ENCODE results near the gene NECAB2. TPM values are rescaled to one million over a fixed set of nuclear protein-coding genes. Genes with fewer than 3 reads are reported as not detected.

The NECAB2 gene
- total RNA-seq, 2 donors from 2014 or later, result 1.0 to 3.6 TPM

DNA sequence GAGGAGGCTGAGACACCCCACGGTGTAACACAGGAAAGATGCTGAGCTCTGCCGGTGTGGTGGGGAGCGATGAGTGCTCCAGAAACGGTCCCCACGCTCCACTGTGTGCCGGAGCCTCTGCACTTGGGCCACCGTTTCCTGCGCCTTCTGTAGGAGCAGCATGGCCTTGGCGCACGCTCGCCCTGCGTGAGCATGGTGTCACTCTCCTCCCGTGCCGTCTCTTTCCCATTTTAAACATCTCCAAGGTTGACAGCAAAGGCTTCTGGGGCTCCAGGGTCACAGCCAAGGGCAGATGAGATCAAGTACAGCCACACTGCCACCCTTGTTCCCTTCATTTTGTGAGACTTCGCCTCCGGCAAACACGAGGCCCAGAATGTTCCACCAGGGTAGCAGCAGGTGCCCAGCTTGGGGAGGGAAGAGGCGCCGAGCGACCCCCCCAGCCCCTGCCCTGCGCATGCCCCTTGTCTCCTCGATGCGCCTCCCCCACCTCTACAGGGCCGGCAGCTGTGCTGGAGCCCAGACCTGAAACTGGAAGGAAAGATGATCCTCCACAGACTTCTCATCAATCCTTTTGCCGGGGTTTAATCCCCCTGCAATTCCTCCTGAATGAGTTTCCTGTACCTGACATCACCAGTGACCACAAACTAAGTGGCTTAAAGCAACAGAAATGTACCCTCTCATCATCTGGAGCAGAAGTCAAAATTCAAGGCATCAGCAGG lies 34.9 kb upstream of the NECAB2 start:
- TF ChIP-seq CTCF (IDR thresholded peaks at IDR 0.05) (no peak), POLR2A (IDR thresholded peaks at IDR 0.05) (no peak)
- Histone ChIP-seq H3K4me1 (no peaks in the 10 kb centered on the region), H3K27me3 (no peaks in the 10 kb centered on the region), H3K27ac (no peak overlapping the region), H3K9me3 (no peaks in the 10 kb centered on the region), H3K36me3 (replicated peaks in 1 of 2; ENCODE audit: insufficient read depth in 1 of 2, low read depth in 2 of 2) (no peaks in the 10 kb centered on the region), H3K4me3 (no peak overlapping the region)
- 84 to 91% methylated on average over 20 to 25 of the region's 25 CpGs for WGBS, 2 donors
- ATAC-seq, result no peak
- DNase-seq, result no peak
- intact Hi-C loops (cut with DNase I), result no loop called here

DNA sequence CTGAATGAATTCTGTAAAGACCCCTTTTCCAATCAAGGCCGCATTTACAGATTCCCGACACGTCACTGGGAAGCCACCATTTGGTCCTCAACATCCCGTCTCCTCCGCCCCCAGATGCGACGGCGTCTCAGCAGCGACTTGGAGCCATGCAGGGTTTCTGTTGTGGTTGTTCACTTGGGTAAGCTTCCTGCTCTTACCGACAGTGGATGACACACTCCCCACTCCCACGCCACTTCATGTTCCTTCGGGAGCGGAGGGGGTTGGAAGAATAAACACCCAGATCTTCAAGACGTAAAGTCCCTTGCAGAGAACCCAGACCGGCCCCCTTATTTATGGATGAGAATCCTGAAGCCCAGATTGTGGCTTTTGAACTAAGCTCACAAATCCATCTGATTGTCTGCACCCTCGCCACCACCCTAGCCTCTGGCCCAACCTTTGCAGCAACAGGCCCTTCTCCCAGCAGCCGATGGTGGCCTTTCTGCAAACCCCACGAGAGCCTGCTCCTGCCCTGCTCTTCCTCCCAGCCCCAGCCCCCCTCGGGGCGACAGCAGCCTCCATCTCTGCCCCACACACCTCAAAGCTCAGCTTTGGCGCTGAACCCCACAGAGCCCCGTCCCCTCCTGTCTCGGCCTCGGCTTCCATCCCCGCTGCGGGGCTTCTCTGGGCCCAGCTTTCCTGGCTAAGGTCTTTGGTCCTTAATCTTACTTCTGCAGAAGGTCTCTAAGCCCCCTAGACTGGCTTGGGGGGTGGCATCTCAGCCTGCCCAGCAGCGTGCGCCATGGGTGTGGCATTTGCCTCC lies 34.0 kb upstream of the NECAB2 start:
- no peaks in the 10 kb centered on the region for H3K4me1 ChIP-seq
- no peak for ATAC-seq
- intact Hi-C loops (cut with DNase I), result no loop called here
- 82 to 95% methylated on average over 28 of the region's 28 CpGs for WGBS, 2 donors
- TF ChIP-seq CTCF (IDR thresholded peaks at IDR 0.05) (no peak), POLR2A (IDR thresholded peaks at IDR 0.05) (no peak)
- H3K27me3 ChIP-seq, result no peaks in the 10 kb centered on the region
- H3K27ac ChIP-seq, result no peak overlapping the region
- no peaks in the 10 kb centered on the region for H3K36me3 ChIP-seq (replicated peaks in 1 of 2; ENCODE audit: insufficient read depth in 1 of 2, low read depth in 2 of 2)
- H3K4me3 ChIP-seq, result no peak overlapping the region
- no peak for DNase-seq
- no peaks in the 10 kb centered on the region for H3K9me3 ChIP-seq

GRCh38 chr16:83934684-83934977 lies 33.4 kb upstream of the NECAB2 start:
- Histone ChIP-seq H3K27ac (no peak overlapping the region), H3K4me3 (no peak overlapping the region), H3K27me3 (no peaks in the 10 kb centered on the region), H3K4me1 (no peaks in the 10 kb centered on the region), H3K9me3 (no peaks in the 10 kb centered on the region), H3K36me3 (replicated peaks in 1 of 2; ENCODE audit: insufficient read depth in 1 of 2, low read depth in 2 of 2) (no peaks in the 10 kb centered on the region)
- no peak for DNase-seq
- WGBS, 2 donors, result 63 to 94% methylated on average over 2 to 12 of the region's 12 CpGs
- no peak for ATAC-seq
- intact Hi-C loops (cut with DNase I), result no loop called here
- no peak for TF ChIP-seq CTCF (IDR thresholded peaks at IDR 0.05)
- no peak for TF ChIP-seq POLR2A (IDR thresholded peaks at IDR 0.05)

GRCh38 chr16:83935005-83935857 lies 32.8 kb upstream of the NECAB2 start:
- Histone ChIP-seq H3K27ac (no peak overlapping the region), H3K4me3 (no peak overlapping the region), H3K27me3 (no peaks in the 10 kb centered on the region), H3K9me3 (no peaks in the 10 kb centered on the region), H3K36me3 (replicated peaks in 1 of 2; ENCODE audit: insufficient read depth in 1 of 2, low read depth in 2 of 2) (no peaks in the 10 kb centered on the region), H3K4me1 (no peaks in the 10 kb centered on the region)
- intact Hi-C loops (cut with DNase I), result no loop called here
- no peak for DNase-seq
- 89 to 91% methylated on average over 29 of the region's 30 CpGs for WGBS, 2 donors
- no peak for ATAC-seq
- TF ChIP-seq CTCF (IDR thresholded peaks at IDR 0.05) (no peak), POLR2A (IDR thresholded peaks at IDR 0.05) (no peak)

All from body of pancreas (tissue), 4 donors.